C4-2B (cell line): ENCODE data around the gene CLK4.
A peak's percentile ranks its signal among the peaks of the same experiment; 100 is the strongest.

ENCODE experiments used
- H3K27ac ChIP-seq: fragments of 450-650 bp; 2 replicates; pipeline ENCODE4 v1.5.1; 2017
- CTCF ChIP-seq: fragments of 450-650 bp; conservative IDR thresholded peaks from 2 replicates; pipeline ENCODE4 v1.5.1; 2017; ENCODE audit warnings: mild to moderate bottlenecking
- ZFX ChIP-seq: fragments of 450-650 bp; IDR thresholded peaks from 2 replicates; pipeline ENCODE4 v1.6.1; 2017

CLK4 gene

GRCh38 chr5:178650214-178650613 is 23.4 kb upstream of the CLK4 start:
- no peak for TF ChIP-seq CTCF
- TF ChIP-seq ZFX, result no peak
- no peak overlapping the region for H3K27ac ChIP-seq

GRCh38 chr5:178649580-178649979 is 22.7 kb upstream of the CLK4 start:
- H3K27ac ChIP-seq, result no peak overlapping the region
- TF ChIP-seq ZFX, result no peak
- TF ChIP-seq CTCF, result no peak

GRCh38 chr5:178644826-178645545 is 18.1 kb upstream of the CLK4 start:
- no peak for TF ChIP-seq ZFX
- TF ChIP-seq CTCF, result no peak
- no peak overlapping the region for H3K27ac ChIP-seq

GRCh38 chr5:178642351-178642909 is 15.6 kb upstream of the CLK4 start:
- no peak for TF ChIP-seq CTCF
- no peak for TF ChIP-seq ZFX
- H3K27ac ChIP-seq, result peak overlapping the region; percentile 20

- peak overlapping the region; percentile 20 for H3K27ac ChIP-seq
- TF ChIP-seq CTCF (no peak), ZFX (no peak)
These were observed 14.9 kb upstream of the CLK4 start for GRCh38 chr5:178641711-178642110.

GRCh38 chr5:178640331-178641045 is 13.6 kb upstream of the CLK4 start:
- H3K27ac ChIP-seq, result no peak overlapping the region
- no peak for TF ChIP-seq ZFX
- TF ChIP-seq CTCF, result no peak

GRCh38 chr5:178637356-178638074 is 10.7 kb upstream of the CLK4 start:
- H3K27ac ChIP-seq, result no peak overlapping the region
- TF ChIP-seq ZFX (no peak), CTCF (no peak)
